ENCODE data around the gene RGCC.

RGCC gene

GRCh38 chr13:41513600-41513999 is 56.2 kb downstream of the RGCC start:
- no peak overlapping the region for H3K4me3 ChIP-seq (ENCODE audit: low read depth, low read length)
- no peak for TF ChIP-seq CTCF (conservative IDR thresholded peaks at IDR 0.05; ENCODE audit: low read depth, low read length)
- no peak for DNase-seq (ENCODE audit: low read depth)

GRCh38 chr13:41514853-41515395 is 57.6 kb downstream of the RGCC start:
- no peak for DNase-seq (ENCODE audit: low read depth)
- TF ChIP-seq CTCF (conservative IDR thresholded peaks at IDR 0.05; ENCODE audit: low read depth, low read length): no peak
- no peak overlapping the region for H3K4me3 ChIP-seq (ENCODE audit: low read depth, low read length)

- H3K4me3 ChIP-seq (ENCODE audit: low read depth, low read length): no peak overlapping the region
- DNase-seq (ENCODE audit: low read depth): no peak
- TF ChIP-seq CTCF (conservative IDR thresholded peaks at IDR 0.05; ENCODE audit: low read depth, low read length): no peak
Measured at GRCh38 chr13:41515491-41516139, 58.3 kb downstream of the RGCC start.

GRCh38 chr13:41516166-41516565 is 58.8 kb downstream of the RGCC start:
- no peak for TF ChIP-seq CTCF (conservative IDR thresholded peaks at IDR 0.05; ENCODE audit: low read depth, low read length)
- H3K4me3 ChIP-seq (ENCODE audit: low read depth, low read length): no peak overlapping the region
- no peak for DNase-seq (ENCODE audit: low read depth)

- TF ChIP-seq CTCF (conservative IDR thresholded peaks at IDR 0.05; ENCODE audit: low read depth, low read length): no peak
- no peak overlapping the region for H3K4me3 ChIP-seq (ENCODE audit: low read depth, low read length)
- no peak for DNase-seq (ENCODE audit: low read depth)
Measured at GRCh38 chr13:41516760-41517159, 59.4 kb downstream of the RGCC start.

- H3K4me3 ChIP-seq (ENCODE audit: low read depth, low read length): no peak overlapping the region
- DNase-seq (ENCODE audit: low read depth): no peak
- no peak for TF ChIP-seq CTCF (conservative IDR thresholded peaks at IDR 0.05; ENCODE audit: low read depth, low read length)
Measured at GRCh38 chr13:41520016-41520659, 62.8 kb downstream of the RGCC start.

Measured in choroid plexus epithelial cell (primary cell).